HG03280 (cell line): Measurements from ENCODE around the gene MBNL2.
"Not testable (repeated sequence)": the region's sequence is repeated elsewhere in the genome, so short reads cannot be mapped to it uniquely, and the experiment has no call there.

ENCODE experiments used
- ATAC-seq: cut with Tn5 transposase; IDR thresholded peaks from one replicate; pipeline ENCODE4 v1.9.1; 2021; ENCODE audit warnings: mild to moderate bottlenecking, moderate library complexity; ENCODE audit not compliant: unreplicated experiment

Gene MBNL2

GRCh38 chr13:97341135-97341534 lies 119.0 kb downstream of the MBNL2 start:
- ATAC-seq: no peak

GRCh38 chr13:97342136-97342535 lies 120.0 kb downstream of the MBNL2 start:
- no peak for ATAC-seq

GRCh38 chr13:97342936-97343335 lies 120.8 kb downstream of the MBNL2 start:
- no peak for ATAC-seq

- peak; percentile 67 for ATAC-seq
Measured at GRCh38 chr13:97344265-97345175, 122.4 kb downstream of the MBNL2 start.

GRCh38 chr13:97346097-97346496 lies 124.0 kb downstream of the MBNL2 start:
- ATAC-seq: no peak

GRCh38 chr13:97346561-97347254 lies 124.6 kb downstream of the MBNL2 start:
- no peak for ATAC-seq

- no peak for ATAC-seq
Measured at GRCh38 chr13:97347255-97347932, 125.3 kb downstream of the MBNL2 start.

- ATAC-seq: no peak
Measured at GRCh38 chr13:97348569-97349100, 126.5 kb downstream of the MBNL2 start.

GRCh38 chr13:97352012-97352411 lies 129.9 kb downstream of the MBNL2 start:
- not testable (repeated sequence) for ATAC-seq

- ATAC-seq: no peak
Measured at GRCh38 chr13:97352815-97353214, 130.7 kb downstream of the MBNL2 start.

GRCh38 chr13:97353927-97354675 lies 132.0 kb downstream of the MBNL2 start:
- no peak for ATAC-seq

GRCh38 chr13:97354808-97355207 lies 132.7 kb downstream of the MBNL2 start:
- no peak for ATAC-seq

GRCh38 chr13:97356592-97356991 lies 134.5 kb downstream of the MBNL2 start:
- ATAC-seq: no peak

GRCh38 chr13:97359181-97360057 lies 137.3 kb downstream of the MBNL2 start:
- peak; percentile 95 for ATAC-seq

GRCh38 chr13:97360610-97361009 lies 138.5 kb downstream of the MBNL2 start:
- ATAC-seq: no peak

- ATAC-seq: no peak
Measured at GRCh38 chr13:97364031-97364430, 141.9 kb downstream of the MBNL2 start.

- ATAC-seq: no peak
Measured at GRCh38 chr13:97364827-97365226, 142.7 kb downstream of the MBNL2 start.

GRCh38 chr13:97366172-97366688 lies 144.1 kb downstream of the MBNL2 start:
- ATAC-seq: no peak
